Measurements from ENCODE around the gene UBE2N.
"Not testable (repeated sequence)": the region's sequence is repeated elsewhere in the genome, so short reads cannot be mapped to it uniquely, and the experiment has no call there.

UBE2N gene

GRCh38 chr12:93411060-93411459 is 30.7 kb downstream of the UBE2N start:
- not testable (repeated sequence) for DNase-seq (ENCODE audit: low spot score)

- DNase-seq (ENCODE audit: low spot score) = not testable (repeated sequence)
Observed at GRCh38 chr12:93409343-93410187, 32.2 kb downstream of the UBE2N start.

DNA sequence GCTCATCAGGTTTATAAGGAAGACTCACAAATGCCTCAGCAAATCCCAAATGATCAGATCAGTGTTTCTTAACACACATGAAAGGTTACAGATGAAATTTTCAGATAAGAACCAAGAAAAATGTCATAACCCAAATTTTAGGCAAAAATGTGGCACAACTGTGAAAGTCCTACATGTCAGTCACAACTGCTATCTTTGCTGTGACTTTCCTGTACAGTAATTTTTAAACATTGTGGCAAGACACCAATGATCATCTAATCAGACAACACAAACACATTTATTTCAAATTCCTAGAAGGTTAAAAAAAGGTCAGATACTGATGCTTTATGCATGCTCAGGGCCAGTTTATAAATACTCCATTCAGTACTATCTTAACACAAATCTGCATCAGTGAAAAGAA is 32.9 kb downstream of the UBE2N start:
- DNase-seq (ENCODE audit: low spot score) = no peak

DNA sequence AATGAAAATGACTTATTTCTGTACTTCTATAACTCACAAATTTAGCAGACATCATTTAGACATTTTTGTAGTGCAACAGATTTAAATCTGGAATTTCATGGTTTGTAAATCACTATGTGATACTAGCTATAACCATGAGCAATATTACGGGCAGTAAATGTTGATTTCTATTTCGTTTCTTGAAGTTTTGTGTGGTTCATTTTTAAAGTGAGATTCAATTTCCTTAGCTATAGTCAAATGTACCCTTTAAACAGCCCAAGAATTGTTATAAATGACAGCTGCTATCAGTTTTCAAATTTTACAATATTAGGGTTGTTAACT is 33.8 kb downstream of the UBE2N start:
- no peak for DNase-seq (ENCODE audit: low spot score)

DNA sequence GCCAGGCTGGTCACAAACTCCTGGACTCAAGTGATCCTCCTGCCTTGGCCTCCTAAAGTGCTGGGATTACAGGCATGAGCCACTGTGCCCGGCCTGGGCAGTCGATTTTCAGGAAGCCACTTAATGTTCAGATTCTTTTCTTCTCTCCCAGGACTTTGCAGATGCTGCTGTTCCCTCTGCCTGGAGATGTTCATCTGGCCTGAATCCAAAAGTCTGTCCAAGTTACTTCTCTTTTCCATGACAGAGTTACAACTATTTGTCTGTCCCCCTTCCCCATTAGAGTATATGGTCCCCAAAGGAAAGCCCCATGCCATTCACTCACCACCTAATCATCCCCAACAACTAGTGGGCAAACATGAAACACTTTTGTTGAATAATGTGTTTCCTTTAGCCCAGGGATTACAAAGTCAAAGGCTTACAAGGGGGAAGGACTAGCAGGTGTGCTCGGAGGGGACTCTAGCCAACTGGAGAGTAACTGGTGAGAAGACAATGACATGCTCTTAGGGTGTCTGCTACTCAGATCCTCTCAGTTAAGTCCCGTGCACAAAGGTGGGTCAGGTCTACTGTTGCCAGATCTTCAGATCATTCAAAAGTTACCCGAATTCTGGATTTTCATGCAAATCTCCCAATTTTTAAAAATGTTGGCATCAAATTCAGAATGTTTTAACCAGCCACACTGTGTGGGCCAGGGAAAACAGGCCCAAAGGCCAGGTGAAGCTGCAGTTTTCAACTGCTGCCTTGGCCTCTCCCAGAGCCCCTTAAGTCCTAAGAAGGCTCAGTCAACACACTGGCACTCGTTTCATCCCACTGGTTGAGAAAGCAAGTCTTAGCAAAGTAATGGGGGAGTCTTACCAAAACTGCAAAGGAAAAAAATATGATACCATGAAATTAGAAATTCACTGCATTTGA is 34.4 kb downstream of the UBE2N start:
- DNase-seq (ENCODE audit: low spot score) = no peak

DNA sequence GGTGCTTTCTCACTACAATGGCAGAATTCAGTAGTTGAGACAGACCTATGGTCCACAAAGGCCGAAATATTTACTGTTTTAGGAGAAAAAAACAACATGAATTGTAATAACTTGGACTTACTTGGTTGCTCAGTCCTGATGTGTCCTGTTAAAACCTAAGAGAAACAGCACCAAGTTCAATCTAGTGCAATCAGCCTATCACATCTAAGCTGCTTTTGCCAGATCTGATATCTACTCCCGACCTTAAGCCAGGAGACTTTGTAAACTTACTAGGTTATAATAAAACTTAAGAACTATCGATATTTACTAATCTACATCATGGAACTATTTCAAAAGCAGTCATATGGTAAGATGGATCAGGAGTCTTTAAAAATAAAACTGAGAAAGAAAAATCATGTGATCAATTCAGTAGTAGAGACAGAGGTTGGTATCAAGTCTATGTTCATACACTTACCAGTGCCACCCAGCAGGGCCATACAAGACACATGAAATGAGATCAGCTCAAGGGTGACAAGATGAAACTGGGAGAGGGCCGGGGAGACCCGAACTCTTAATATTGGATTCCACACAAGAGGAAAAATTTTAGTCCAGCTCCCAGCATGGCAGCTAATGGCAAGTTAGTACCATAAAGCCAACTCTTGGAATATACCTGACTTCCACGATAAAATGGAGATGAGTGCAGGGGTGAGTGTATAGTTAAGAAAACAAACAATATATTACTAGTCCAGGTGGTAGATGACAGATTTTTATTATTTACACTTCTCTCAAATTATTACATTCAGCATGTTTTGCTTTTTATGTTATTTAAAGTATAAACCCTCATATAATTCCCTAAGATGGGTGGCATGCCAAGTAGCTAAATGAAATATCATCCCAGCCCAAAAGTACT is 36.5 kb downstream of the UBE2N start:
- DNase-seq (ENCODE audit: low spot score) = no peak

GRCh38 chr12:93403988-93404803 is 37.6 kb downstream of the UBE2N start:
- no peak for DNase-seq (ENCODE audit: low spot score)

GRCh38 chr12:93402333-93403311 is 39.1 kb downstream of the UBE2N start:
- no peak for DNase-seq (ENCODE audit: low spot score)

- not testable (repeated sequence) for DNase-seq (ENCODE audit: low spot score)
Observed at GRCh38 chr12:93399183-93399863, 42.4 kb downstream of the UBE2N start.

DNA sequence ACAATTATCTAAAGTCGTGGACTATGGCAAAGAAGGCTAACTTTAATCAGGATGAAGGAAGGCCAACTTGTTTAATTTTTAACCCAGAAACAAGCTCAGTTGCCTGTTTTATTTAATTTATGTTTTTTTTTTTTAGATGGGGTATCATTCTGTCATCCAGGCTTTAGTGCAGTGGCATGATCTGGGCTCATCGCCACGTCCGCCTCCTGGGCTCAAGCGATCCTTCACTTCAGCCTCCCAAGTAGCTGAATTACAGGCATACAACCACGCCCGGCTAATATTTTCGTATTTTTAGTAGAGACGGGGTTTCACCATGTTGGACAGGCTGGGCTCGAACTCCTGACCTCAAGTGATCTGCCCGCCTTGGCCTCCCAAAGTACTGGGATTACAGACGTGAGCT is 44.3 kb downstream of the UBE2N start:
- no peak for DNase-seq (ENCODE audit: low spot score)

GRCh38 chr12:93393425-93393824 is 48.3 kb downstream of the UBE2N start:
- no peak for DNase-seq (ENCODE audit: low spot score)

GRCh38 chr12:93390549-93391297 is 51.0 kb downstream of the UBE2N start:
- DNase-seq (ENCODE audit: low spot score) = no peak

DNA sequence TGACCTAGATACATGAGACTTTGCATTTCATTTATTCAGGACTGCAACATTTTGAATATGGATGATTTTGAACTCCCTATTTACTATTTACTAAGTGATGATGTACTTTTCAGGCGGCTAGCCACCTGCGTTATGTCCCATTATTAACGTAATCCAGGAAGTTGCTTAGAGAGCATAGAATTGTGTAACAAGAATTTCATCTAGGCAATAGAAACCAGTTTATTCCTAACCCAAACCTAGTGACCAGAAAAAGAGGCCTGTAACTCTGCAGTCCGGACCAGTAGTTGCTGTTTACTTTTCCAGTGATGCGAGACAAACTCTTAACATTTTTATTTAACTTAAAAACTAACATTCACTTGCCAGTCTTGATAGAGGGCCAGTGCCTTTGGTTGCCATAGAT is 51.7 kb downstream of the UBE2N start:
- no peak for DNase-seq (ENCODE audit: low spot score)

GRCh38 chr12:93387780-93388179 is 54.0 kb downstream of the UBE2N start:
- DNase-seq (ENCODE audit: low spot score) = no peak

DNA sequence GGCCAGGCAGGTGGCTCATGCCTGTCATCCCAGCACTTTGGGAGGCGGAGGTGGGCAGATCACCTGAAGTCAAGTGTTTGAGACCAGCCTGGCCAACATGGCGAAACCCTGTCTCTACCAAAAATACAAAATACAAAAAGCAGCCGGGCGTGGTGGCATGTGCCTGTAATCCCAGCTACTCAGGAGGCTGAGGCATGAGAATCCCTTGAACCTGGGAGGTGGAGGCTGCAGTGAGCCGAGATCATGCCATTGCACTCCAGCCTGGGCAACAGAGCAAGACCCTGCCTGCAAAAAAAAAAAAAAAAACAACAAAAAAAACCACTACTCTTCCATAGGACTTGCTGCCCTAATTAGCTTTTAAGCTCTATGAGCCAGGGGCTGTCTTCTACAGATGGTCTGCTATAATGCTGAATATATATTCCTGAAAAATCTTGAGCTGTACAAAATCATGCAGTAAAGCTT is 59.7 kb downstream of the UBE2N start:
- DNase-seq (ENCODE audit: low spot score) = not testable (repeated sequence)

DNA sequence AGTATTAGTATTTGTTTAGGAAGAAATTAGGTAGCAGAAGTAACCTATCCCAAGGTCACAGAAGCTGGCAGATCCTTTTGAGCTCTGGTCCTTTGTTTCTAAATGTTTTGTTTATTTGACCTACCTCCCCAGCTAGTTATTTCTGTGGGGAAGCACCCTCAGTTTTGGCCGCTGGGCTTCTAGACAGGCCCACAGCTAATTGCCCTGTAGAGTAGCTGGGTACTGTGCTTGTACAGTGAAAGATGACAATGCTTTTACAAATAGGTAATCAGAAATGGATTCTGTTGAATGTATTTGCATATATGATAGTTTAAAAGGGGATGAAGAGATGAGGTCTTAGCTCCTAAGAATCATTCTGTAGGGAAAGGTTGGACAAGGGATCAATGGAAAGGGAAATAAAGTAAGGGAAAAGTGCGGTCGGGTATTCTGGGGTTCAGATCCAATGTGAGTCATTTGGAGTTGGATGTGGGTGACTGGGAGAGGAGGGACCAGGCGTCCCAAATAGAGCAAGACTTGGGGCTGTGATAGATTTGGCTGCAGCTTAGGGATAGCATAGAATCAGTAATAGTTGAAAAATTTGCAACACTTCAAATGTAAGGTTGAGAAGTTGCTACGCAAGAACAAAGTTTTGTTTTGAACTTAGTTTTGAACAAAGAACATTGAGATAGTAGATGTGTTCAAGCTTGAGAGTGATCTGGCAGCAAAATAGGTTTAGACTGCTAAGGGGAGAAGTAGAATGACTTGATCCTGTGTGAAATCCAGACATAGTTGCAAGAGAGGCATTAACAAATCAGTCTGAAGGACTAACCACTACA is 60.4 kb downstream of the UBE2N start:
- DNase-seq (ENCODE audit: low spot score) = no peak

GRCh38 chr12:93380480-93381121 is 61.1 kb downstream of the UBE2N start:
- DNase-seq (ENCODE audit: low spot score) = no peak
